Urinary bladder (tissue), 4 donors: ENCODE results near the gene GRIK3. TPM values are rescaled to one million over a fixed set of nuclear protein-coding genes. Genes with fewer than 3 reads are reported as not detected.

ENCODE experiments used
- DNase-seq: peaks from one replicate; pipeline ENCODE4 v3.0.0-alpha.2; 2015; ENCODE audit errors: extremely low spot score
- H3K27ac ChIP-seq: one replicate; pipeline ENCODE4 v1.5.1; 2013; ENCODE audit warnings: low read depth, mild to moderate bottlenecking, moderate library complexity
- H3K36me3 ChIP-seq: one replicate; pipeline ENCODE4 v1.6.1; 2013; ENCODE audit warnings: mild to moderate bottlenecking, moderate library complexity; ENCODE audit not compliant: insufficient read depth
- H3K4me1 ChIP-seq: one replicate; pipeline ENCODE4 v1.6.1; 2013; ENCODE audit warnings: mild to moderate bottlenecking, moderate library complexity; ENCODE audit not compliant: insufficient read depth
- H3K4me3 ChIP-seq: one replicate; pipeline ENCODE4 v1.5.1; 2013; ENCODE audit warnings: low read depth, low read length
- WGBS: extraction: QIAGEN DNeasy Blood & Tissue Kit; methylation state at CpG from one replicate; pipeline ENCODE4 v1.1.7; 2013; 5-methylcytosine and 5-hydroxymethylcytosine counted together
- polyA plus RNA-seq: library from polyadenylated mRNA; stranded (reverse); fragments of 200-250 nt; gene quantifications from one replicate; pipeline ENCODE4 v1.2.3, GENCODE V29; 2013
- total RNA-seq: library from RNA; depleted of rRNA; stranded (reverse); fragments of >200 nt; gene quantifications from one replicate; pipeline ENCODE4 v1.2.3, GENCODE V29; 2014
- donor health status: healthy with polysubstance abuse.
- donor health status: healthy.

GRIK3 gene
- total and polyA plus RNA-seq, 2 donors, result 1.7 to 4.1 TPM

- no peak overlapping the region for H3K4me3 ChIP-seq
- no peak for DNase-seq
- H3K36me3 ChIP-seq, result no peaks in the 10 kb centered on the region
- H3K27ac ChIP-seq, result no peak overlapping the region
- no peaks in the 10 kb centered on the region for H3K4me1 ChIP-seq
These were observed 15.8 kb downstream of the GRIK3 start for GRCh38 chr1:37018510-37018909.

GRCh38 chr1:37017720-37018119, 16.6 kb downstream of the GRIK3 start:
- Histone ChIP-seq H3K4me1 (no peaks in the 10 kb centered on the region), H3K36me3 (no peaks in the 10 kb centered on the region), H3K4me3 (no peak overlapping the region), H3K27ac (no peak overlapping the region)
- no peak for DNase-seq
- 64% methylated on average over 4 of the region's 4 CpGs for WGBS

- no peak for DNase-seq
- no peaks in the 10 kb centered on the region for H3K4me1 ChIP-seq
- no peaks in the 10 kb centered on the region for H3K36me3 ChIP-seq
- no peak overlapping the region for H3K4me3 ChIP-seq
- H3K27ac ChIP-seq, result no peak overlapping the region
These were observed 18.2 kb downstream of the GRIK3 start for GRCh38 chr1:37016121-37016520.

- H3K4me1 ChIP-seq, result no peaks in the 10 kb centered on the region
- H3K4me3 ChIP-seq, result no peak overlapping the region
- WGBS, result 72% methylated on average over 7 of the region's 7 CpGs
- no peak overlapping the region for H3K27ac ChIP-seq
- no peaks in the 10 kb centered on the region for H3K36me3 ChIP-seq
- DNase-seq, result no peak
These were observed 18.6 kb downstream of the GRIK3 start for GRCh38 chr1:37015713-37016112.

GRCh38 chr1:37012226-37012625, 22.1 kb downstream of the GRIK3 start:
- Histone ChIP-seq H3K36me3 (no peaks in the 10 kb centered on the region), H3K27ac (no peak overlapping the region), H3K4me3 (no peak overlapping the region), H3K4me1 (no peaks in the 10 kb centered on the region)
- WGBS, result 37% methylated on average over 6 of the region's 6 CpGs
- no peak for DNase-seq

- no peak for DNase-seq
- no peak overlapping the region for H3K4me3 ChIP-seq
- 67% methylated on average over 4 of the region's 4 CpGs for WGBS
- H3K4me1 ChIP-seq, result no peaks in the 10 kb centered on the region
- no peaks in the 10 kb centered on the region for H3K36me3 ChIP-seq
- H3K27ac ChIP-seq, result no peak overlapping the region
These were observed 24.3 kb downstream of the GRIK3 start for GRCh38 chr1:37010011-37010410.

- WGBS, result 43% methylated on average over 5 of the region's 5 CpGs
- H3K4me3 ChIP-seq, result no peak overlapping the region
- no peak for DNase-seq
- H3K4me1 ChIP-seq, result no peaks in the 10 kb centered on the region
- no peak overlapping the region for H3K27ac ChIP-seq
- H3K36me3 ChIP-seq, result no peaks in the 10 kb centered on the region
These were observed 24.8 kb downstream of the GRIK3 start for GRCh38 chr1:37009521-37009920.

- H3K4me3 ChIP-seq, result no peak overlapping the region
- H3K36me3 ChIP-seq, result no peaks in the 10 kb centered on the region
- WGBS, result 54% methylated on average over 11 of the region's 11 CpGs
- no peaks in the 10 kb centered on the region for H3K4me1 ChIP-seq
- no peak for DNase-seq
- no peak overlapping the region for H3K27ac ChIP-seq
These were observed 28.0 kb downstream of the GRIK3 start for GRCh38 chr1:37006132-37006868.

GRCh38 chr1:37002898-37003297, 31.4 kb downstream of the GRIK3 start:
- H3K4me3 ChIP-seq, result no peak overlapping the region
- 85% methylated on average over 3 of the region's 3 CpGs for WGBS
- no peak for DNase-seq
- H3K27ac ChIP-seq, result no peak overlapping the region
- H3K36me3 ChIP-seq, result no peaks in the 10 kb centered on the region
- H3K4me1 ChIP-seq, result no peaks in the 10 kb centered on the region

GRCh38 chr1:37001703-37002102, 32.6 kb downstream of the GRIK3 start:
- DNase-seq, result no peak
- no peaks in the 10 kb centered on the region for H3K36me3 ChIP-seq
- H3K4me3 ChIP-seq, result no peak overlapping the region
- WGBS, result 35% methylated on average over 2 of the region's 2 CpGs
- H3K4me1 ChIP-seq, result no peaks in the 10 kb centered on the region
- no peak overlapping the region for H3K27ac ChIP-seq

- Histone ChIP-seq H3K4me3 (no peak overlapping the region), H3K36me3 (no peaks in the 10 kb centered on the region), H3K4me1 (no peaks in the 10 kb centered on the region), H3K27ac (no peak overlapping the region)
- 85% methylated on average over 7 of the region's 7 CpGs for WGBS
- DNase-seq, result no peak
These were observed 38.2 kb downstream of the GRIK3 start for GRCh38 chr1:36996106-36996505.

- WGBS, result 56% methylated on average over 8 of the region's 8 CpGs
- no peak for DNase-seq
- Histone ChIP-seq H3K4me1 (no peaks in the 10 kb centered on the region), H3K27ac (no peak overlapping the region), H3K4me3 (no peak overlapping the region), H3K36me3 (no peaks in the 10 kb centered on the region)
These were observed 39.4 kb downstream of the GRIK3 start for GRCh38 chr1:36994868-36995267.

GRCh38 chr1:36994294-36994693, 40.0 kb downstream of the GRIK3 start:
- DNase-seq, result no peak
- WGBS, result 66% methylated on average over 2 of the region's 2 CpGs
- no peaks in the 10 kb centered on the region for H3K36me3 ChIP-seq
- H3K4me3 ChIP-seq, result no peak overlapping the region
- H3K4me1 ChIP-seq, result no peaks in the 10 kb centered on the region
- no peak overlapping the region for H3K27ac ChIP-seq

GRCh38 chr1:36992139-36992943, 42.0 kb downstream of the GRIK3 start:
- Histone ChIP-seq H3K36me3 (no peaks in the 10 kb centered on the region), H3K27ac (no peak overlapping the region), H3K4me3 (no peak overlapping the region), H3K4me1 (no peaks in the 10 kb centered on the region)
- no peak for DNase-seq
- 77% methylated on average over 8 of the region's 8 CpGs for WGBS
